Measurements from ENCODE around the gene ZNF521.

The ZNF521 gene

GRCh38 chr18:25093141-25093540 is 258.8 kb downstream of the ZNF521 start:
- WGBS (ENCODE audit: insufficient coverage): 100% methylated on average over 1 of the region's 3 CpGs
- no peak overlapping the region for H3K27ac ChIP-seq (ENCODE audit: insufficient read depth in 1 of 2, low read depth in 1 of 2, low read length in 2 of 2, poor library complexity in 1 of 2, severe bottlenecking in 2 of 2)
- ChIA-PET POLR2A (no interaction called here), CTCF (no interaction called here)
- no peak for DNase-seq
- H3K36me3 ChIP-seq (ENCODE audit: control insufficient read depth in 4 of 4, insufficient read depth in 4 of 4, low read length in 3 of 4): peaks cover 8 to 35% (median 12%) of the 10 kb centered on the region in 4 experiments
- no peaks in the 10 kb centered on the region for H3K27me3 ChIP-seq (replicated peaks in 2 of 5; ENCODE audit: control insufficient read depth in 4 of 5, insufficient read depth in 5 of 5, low read length in 4 of 5)
- H3K4me3 ChIP-seq (ENCODE audit: control insufficient read depth in 1 of 7, extremely low read depth in 1 of 7, insufficient read depth in 4 of 7, low read depth in 2 of 7, low read length in 6 of 7): no peak overlapping the region
- peaks cover 0 to 13% (median 12%) of the 10 kb centered on the region in 4 experiments for H3K4me1 ChIP-seq (ENCODE audit: control extremely low read depth in 1 of 4, control insufficient read depth in 4 of 4, insufficient read depth in 4 of 4, low read length in 3 of 4)
- H3K9me3 ChIP-seq (ENCODE audit: control extremely low read depth in 1 of 5, control insufficient read depth in 4 of 5, insufficient read depth in 2 of 5, low read depth in 1 of 5, low read length in 4 of 5): no peaks in the 10 kb centered on the region

GRCh38 chr18:25089470-25089869 is 262.5 kb downstream of the ZNF521 start:
- 94% methylated on average over 6 of the region's 6 CpGs for WGBS (ENCODE audit: insufficient coverage)
- no peaks in the 10 kb centered on the region for H3K9me3 ChIP-seq (ENCODE audit: control extremely low read depth in 1 of 5, control insufficient read depth in 4 of 5, insufficient read depth in 2 of 5, low read depth in 1 of 5, low read length in 4 of 5)
- DNase-seq: no peak
- ChIA-PET CTCF (no interaction called here), POLR2A (no interaction called here)
- H3K4me3 ChIP-seq (ENCODE audit: control insufficient read depth in 1 of 7, extremely low read depth in 1 of 7, insufficient read depth in 4 of 7, low read depth in 2 of 7, low read length in 6 of 7): no peak overlapping the region
- H3K27ac ChIP-seq (ENCODE audit: insufficient read depth in 1 of 2, low read depth in 1 of 2, low read length in 2 of 2, poor library complexity in 1 of 2, severe bottlenecking in 2 of 2): no peak overlapping the region
- no peaks in the 10 kb centered on the region for H3K27me3 ChIP-seq (replicated peaks in 2 of 5; ENCODE audit: control insufficient read depth in 4 of 5, insufficient read depth in 5 of 5, low read length in 4 of 5)
- peaks cover 11 to 42% (median 16%) of the 10 kb centered on the region in 4 experiments for H3K36me3 ChIP-seq (ENCODE audit: control insufficient read depth in 4 of 4, insufficient read depth in 4 of 4, low read length in 3 of 4)
- H3K4me1 ChIP-seq (ENCODE audit: control extremely low read depth in 1 of 4, control insufficient read depth in 4 of 4, insufficient read depth in 4 of 4, low read length in 3 of 4): no peaks in the 10 kb centered on the region

- H3K4me3 ChIP-seq (ENCODE audit: control insufficient read depth in 1 of 7, extremely low read depth in 1 of 7, insufficient read depth in 4 of 7, low read depth in 2 of 7, low read length in 6 of 7): no peak overlapping the region
- H3K9me3 ChIP-seq (ENCODE audit: control extremely low read depth in 1 of 5, control insufficient read depth in 4 of 5, insufficient read depth in 2 of 5, low read depth in 1 of 5, low read length in 4 of 5): no peaks in the 10 kb centered on the region
- no CpG with 5 or more reads among the region's 2 CpGs for WGBS (ENCODE audit: insufficient coverage)
- peaks cover 12 to 42% (median 16%) of the 10 kb centered on the region in 4 experiments for H3K36me3 ChIP-seq (ENCODE audit: control insufficient read depth in 4 of 4, insufficient read depth in 4 of 4, low read length in 3 of 4)
- POLR2A ChIA-PET: no interaction called here
- H3K27ac ChIP-seq (ENCODE audit: insufficient read depth in 1 of 2, low read depth in 1 of 2, low read length in 2 of 2, poor library complexity in 1 of 2, severe bottlenecking in 2 of 2): no peak overlapping the region
- DNase-seq: no peak
- CTCF ChIA-PET: interaction anchor here (1.9 kb wide), 1 partner anchor 13 kb away, joined by 4 read pairs; no protein-coding TSS in a partner anchor
- no peaks in the 10 kb centered on the region for H3K27me3 ChIP-seq (replicated peaks in 2 of 5; ENCODE audit: control insufficient read depth in 4 of 5, insufficient read depth in 5 of 5, low read length in 4 of 5)
- H3K4me1 ChIP-seq (ENCODE audit: control extremely low read depth in 1 of 4, control insufficient read depth in 4 of 4, insufficient read depth in 4 of 4, low read length in 3 of 4): no peaks in the 10 kb centered on the region
Measured at GRCh38 chr18:25086876-25087275, 265.1 kb downstream of the ZNF521 start.

- H3K36me3 ChIP-seq (ENCODE audit: control insufficient read depth in 4 of 4, insufficient read depth in 4 of 4, low read length in 3 of 4): peaks cover 9 to 46% (median 20%) of the 10 kb centered on the region in 4 experiments
- no peak overlapping the region for H3K27ac ChIP-seq (ENCODE audit: insufficient read depth in 1 of 2, low read depth in 1 of 2, low read length in 2 of 2, poor library complexity in 1 of 2, severe bottlenecking in 2 of 2)
- no peak overlapping the region for H3K4me3 ChIP-seq (ENCODE audit: control insufficient read depth in 1 of 7, extremely low read depth in 1 of 7, insufficient read depth in 4 of 7, low read depth in 2 of 7, low read length in 6 of 7)
- H3K27me3 ChIP-seq (replicated peaks in 2 of 5; ENCODE audit: control insufficient read depth in 4 of 5, insufficient read depth in 5 of 5, low read length in 4 of 5): no peaks in the 10 kb centered on the region
- no peaks in the 10 kb centered on the region for H3K9me3 ChIP-seq (ENCODE audit: control extremely low read depth in 1 of 5, control insufficient read depth in 4 of 5, insufficient read depth in 2 of 5, low read depth in 1 of 5, low read length in 4 of 5)
- ChIA-PET POLR2A (no interaction called here), CTCF (no interaction called here)
- no peak for DNase-seq
- H3K4me1 ChIP-seq (ENCODE audit: control extremely low read depth in 1 of 4, control insufficient read depth in 4 of 4, insufficient read depth in 4 of 4, low read length in 3 of 4): no peaks in the 10 kb centered on the region
- whole genome bisulfite sequencing (ENCODE audit: insufficient coverage): 97% methylated on average over 5 of the region's 8 CpGs
Measured at GRCh38 chr18:25081001-25081400, 271.0 kb downstream of the ZNF521 start.

- Histone ChIP-seq H3K36me3 (ENCODE audit: control insufficient read depth in 4 of 4, insufficient read depth in 4 of 4, low read length in 3 of 4) (peaks cover 9 to 45% (median 20%) of the 10 kb centered on the region in 4 experiments), H3K27me3 (replicated peaks in 2 of 5; ENCODE audit: control insufficient read depth in 4 of 5, insufficient read depth in 5 of 5, low read length in 4 of 5) (no peaks in the 10 kb centered on the region), H3K4me3 (ENCODE audit: control insufficient read depth in 1 of 7, extremely low read depth in 1 of 7, insufficient read depth in 4 of 7, low read depth in 2 of 7, low read length in 6 of 7) (no peak overlapping the region), H3K9me3 (ENCODE audit: control extremely low read depth in 1 of 5, control insufficient read depth in 4 of 5, insufficient read depth in 2 of 5, low read depth in 1 of 5, low read length in 4 of 5) (no peaks in the 10 kb centered on the region), H3K4me1 (ENCODE audit: control extremely low read depth in 1 of 4, control insufficient read depth in 4 of 4, insufficient read depth in 4 of 4, low read length in 3 of 4) (no peaks in the 10 kb centered on the region), H3K27ac (ENCODE audit: insufficient read depth in 1 of 2, low read depth in 1 of 2, low read length in 2 of 2, poor library complexity in 1 of 2, severe bottlenecking in 2 of 2) (no peak overlapping the region)
- WGBS (ENCODE audit: insufficient coverage): 89% methylated on average over 10 of the region's 10 CpGs
- ChIA-PET CTCF (interaction anchor here (1.3 kb wide), 1 partner anchor 16 kb away, joined by 3 read pairs; no protein-coding TSS in a partner anchor), POLR2A (no interaction called here)
- DNase-seq: no peak
Measured at GRCh38 chr18:25080211-25080610, 271.8 kb downstream of the ZNF521 start.

GRCh38 chr18:25077944-25078723 is 273.8 kb downstream of the ZNF521 start:
- H3K27ac ChIP-seq (ENCODE audit: insufficient read depth in 1 of 2, low read depth in 1 of 2, low read length in 2 of 2, poor library complexity in 1 of 2, severe bottlenecking in 2 of 2): no peak overlapping the region
- no peaks in the 10 kb centered on the region for H3K27me3 ChIP-seq (replicated peaks in 2 of 5; ENCODE audit: control insufficient read depth in 4 of 5, insufficient read depth in 5 of 5, low read length in 4 of 5)
- DNase-seq: no peak
- H3K4me3 ChIP-seq (ENCODE audit: control insufficient read depth in 1 of 7, extremely low read depth in 1 of 7, insufficient read depth in 4 of 7, low read depth in 2 of 7, low read length in 6 of 7): no peak overlapping the region
- H3K9me3 ChIP-seq (ENCODE audit: control extremely low read depth in 1 of 5, control insufficient read depth in 4 of 5, insufficient read depth in 2 of 5, low read depth in 1 of 5, low read length in 4 of 5): no peaks in the 10 kb centered on the region
- ChIA-PET POLR2A (no interaction called here), CTCF (interaction anchor here (0.6 kb wide), 1 partner anchor 11 kb away, joined by 3 read pairs; no protein-coding TSS in a partner anchor)
- H3K36me3 ChIP-seq (ENCODE audit: control insufficient read depth in 4 of 4, insufficient read depth in 4 of 4, low read length in 3 of 4): peaks cover 5 to 45% (median 17%) of the 10 kb centered on the region in 4 experiments
- no peaks in the 10 kb centered on the region for H3K4me1 ChIP-seq (ENCODE audit: control extremely low read depth in 1 of 4, control insufficient read depth in 4 of 4, insufficient read depth in 4 of 4, low read length in 3 of 4)
- 97% methylated on average over 14 of the region's 18 CpGs for WGBS (ENCODE audit: insufficient coverage)

GRCh38 chr18:25077038-25077943 is 274.7 kb downstream of the ZNF521 start:
- Histone ChIP-seq H3K9me3 (ENCODE audit: control extremely low read depth in 1 of 5, control insufficient read depth in 4 of 5, insufficient read depth in 2 of 5, low read depth in 1 of 5, low read length in 4 of 5) (no peaks in the 10 kb centered on the region), H3K36me3 (ENCODE audit: control insufficient read depth in 4 of 4, insufficient read depth in 4 of 4, low read length in 3 of 4) (peaks cover 5 to 45% (median 19%) of the 10 kb centered on the region in 4 experiments), H3K27me3 (replicated peaks in 2 of 5; ENCODE audit: control insufficient read depth in 4 of 5, insufficient read depth in 5 of 5, low read length in 4 of 5) (no peaks in the 10 kb centered on the region), H3K4me3 (ENCODE audit: control insufficient read depth in 1 of 7, extremely low read depth in 1 of 7, insufficient read depth in 4 of 7, low read depth in 2 of 7, low read length in 6 of 7) (no peak overlapping the region), H3K4me1 (ENCODE audit: control extremely low read depth in 1 of 4, control insufficient read depth in 4 of 4, insufficient read depth in 4 of 4, low read length in 3 of 4) (no peaks in the 10 kb centered on the region), H3K27ac (ENCODE audit: insufficient read depth in 1 of 2, low read depth in 1 of 2, low read length in 2 of 2, poor library complexity in 1 of 2, severe bottlenecking in 2 of 2) (no peak overlapping the region)
- DNase-seq: no peak
- 95% methylated on average over 13 of the region's 19 CpGs for WGBS (ENCODE audit: insufficient coverage)
- POLR2A ChIA-PET: no interaction called here
- CTCF ChIA-PET: no interaction called here
